ENCODE results near the gene PARS2.

PARS2 gene

DNA sequence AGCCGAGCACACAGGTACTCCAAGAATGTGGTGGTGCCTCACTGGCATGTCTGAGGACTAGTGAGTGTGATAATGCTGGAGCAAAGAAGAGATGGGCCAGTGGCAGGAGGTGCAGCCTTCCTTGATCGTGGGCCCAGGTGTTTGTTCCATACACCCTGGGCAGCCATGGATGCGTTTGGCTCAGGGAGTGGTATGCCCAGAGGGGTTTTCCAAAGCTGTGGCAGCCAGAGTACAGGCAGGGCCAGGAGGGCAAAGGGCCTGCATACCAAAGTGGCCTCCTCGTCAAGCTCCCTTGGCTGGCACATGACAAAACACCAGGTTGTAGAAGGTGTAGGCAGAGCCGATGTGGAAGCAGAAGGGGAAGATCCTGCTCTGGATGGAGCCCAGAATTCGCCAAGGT lies 19.0 kb downstream of the PARS2 start:
- no peak overlapping the region for H3K4me3 ChIP-seq (ENCODE audit: low read depth, low read length)
- DNase-seq (ENCODE audit: low read depth) = no peak
- TF ChIP-seq, protein P1, sequence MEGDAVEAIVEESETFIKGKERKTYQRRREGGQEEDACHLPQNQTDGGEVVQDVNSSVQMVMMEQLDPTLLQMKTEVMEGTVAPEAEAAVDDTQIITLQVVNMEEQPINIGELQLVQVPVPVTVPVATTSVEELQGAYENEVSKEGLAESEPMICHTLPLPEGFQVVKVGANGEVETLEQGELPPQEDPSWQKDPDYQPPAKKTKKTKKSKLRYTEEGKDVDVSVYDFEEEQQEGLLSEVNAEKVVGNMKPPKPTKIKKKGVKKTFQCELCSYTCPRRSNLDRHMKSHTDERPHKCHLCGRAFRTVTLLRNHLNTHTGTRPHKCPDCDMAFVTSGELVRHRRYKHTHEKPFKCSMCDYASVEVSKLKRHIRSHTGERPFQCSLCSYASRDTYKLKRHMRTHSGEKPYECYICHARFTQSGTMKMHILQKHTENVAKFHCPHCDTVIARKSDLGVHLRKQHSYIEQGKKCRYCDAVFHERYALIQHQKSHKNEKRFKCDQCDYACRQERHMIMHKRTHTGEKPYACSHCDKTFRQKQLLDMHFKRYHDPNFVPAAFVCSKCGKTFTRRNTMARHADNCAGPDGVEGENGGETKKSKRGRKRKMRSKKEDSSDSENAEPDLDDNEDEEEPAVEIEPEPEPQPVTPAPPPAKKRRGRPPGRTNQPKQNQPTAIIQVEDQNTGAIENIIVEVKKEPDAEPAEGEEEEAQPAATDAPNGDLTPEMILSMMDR (conservative IDR thresholded peaks at IDR 0.05; ENCODE audit: low read depth, low read length) = no peak

GRCh38 chr1:54744696-54745095 lies 19.6 kb downstream of the PARS2 start:
- DNase-seq (ENCODE audit: low read depth) = no peak
- TF ChIP-seq, protein P1 (conservative IDR thresholded peaks at IDR 0.05; ENCODE audit: low read depth, low read length) = no peak
- H3K4me3 ChIP-seq (ENCODE audit: low read depth, low read length) = no peak overlapping the region

DNA sequence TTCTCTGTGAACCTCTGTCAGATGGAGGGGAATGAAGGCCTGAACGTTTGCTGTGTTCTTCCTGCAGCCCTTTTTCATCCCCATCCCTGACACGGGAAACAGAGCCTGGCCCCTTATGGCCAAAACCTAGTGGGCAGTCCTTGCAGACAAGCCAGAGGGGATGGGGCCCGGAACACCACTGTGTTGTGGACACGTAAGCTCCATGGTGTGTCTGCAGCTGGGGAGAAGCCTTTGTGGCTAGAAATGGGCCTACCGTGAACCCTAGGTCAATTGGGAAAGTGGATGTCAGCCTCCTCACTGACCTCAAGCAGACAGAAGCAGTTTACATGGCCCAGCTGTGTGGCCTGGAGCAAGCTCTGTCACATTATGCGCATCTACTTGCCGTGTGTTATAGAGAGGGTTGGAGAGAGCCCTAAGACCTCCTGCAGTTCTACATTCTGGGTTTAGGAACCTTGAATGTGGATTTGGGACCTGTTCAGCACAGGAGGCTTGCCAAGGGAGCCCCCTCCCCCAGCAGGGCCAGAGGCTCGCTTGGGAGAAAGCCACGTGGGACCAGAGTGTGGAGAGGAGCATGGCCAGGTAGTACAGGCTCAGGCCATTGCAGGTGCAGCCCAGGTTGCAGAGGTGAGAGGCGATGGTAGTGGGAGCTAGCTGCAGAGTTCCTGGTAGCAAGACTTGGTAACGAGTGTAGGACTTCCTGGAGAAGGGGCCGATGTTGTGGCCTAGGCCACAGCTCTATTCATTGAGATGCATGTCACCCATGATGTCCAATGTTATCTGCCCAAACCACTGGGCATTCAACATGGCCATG lies 20.7 kb downstream of the PARS2 start:
- TF ChIP-seq, protein P1 (conservative IDR thresholded peaks at IDR 0.05; ENCODE audit: low read depth, low read length) = no peak
- no peak for DNase-seq (ENCODE audit: low read depth)
- no peak overlapping the region for H3K4me3 ChIP-seq (ENCODE audit: low read depth, low read length)

- H3K4me3 ChIP-seq (ENCODE audit: low read depth, low read length) = no peak overlapping the region
- TF ChIP-seq, protein P1 (conservative IDR thresholded peaks at IDR 0.05; ENCODE audit: low read depth, low read length) = no peak
- peak; percentile 50 for DNase-seq (ENCODE audit: low read depth)
These were observed 22.0 kb downstream of the PARS2 start for GRCh38 chr1:54742282-54742681.

- DNase-seq (ENCODE audit: low read depth) = no peak
- no peak overlapping the region for H3K4me3 ChIP-seq (ENCODE audit: low read depth, low read length)
- TF ChIP-seq, protein P1 (conservative IDR thresholded peaks at IDR 0.05; ENCODE audit: low read depth, low read length) = no peak
These were observed 22.8 kb downstream of the PARS2 start for GRCh38 chr1:54741531-54741930.

- no peak overlapping the region for H3K4me3 ChIP-seq (ENCODE audit: low read depth, low read length)
- TF ChIP-seq, protein P1 (conservative IDR thresholded peaks at IDR 0.05; ENCODE audit: low read depth, low read length) = no peak
- no peak for DNase-seq (ENCODE audit: low read depth)
These were observed 26.1 kb downstream of the PARS2 start for GRCh38 chr1:54738244-54738643.

DNA sequence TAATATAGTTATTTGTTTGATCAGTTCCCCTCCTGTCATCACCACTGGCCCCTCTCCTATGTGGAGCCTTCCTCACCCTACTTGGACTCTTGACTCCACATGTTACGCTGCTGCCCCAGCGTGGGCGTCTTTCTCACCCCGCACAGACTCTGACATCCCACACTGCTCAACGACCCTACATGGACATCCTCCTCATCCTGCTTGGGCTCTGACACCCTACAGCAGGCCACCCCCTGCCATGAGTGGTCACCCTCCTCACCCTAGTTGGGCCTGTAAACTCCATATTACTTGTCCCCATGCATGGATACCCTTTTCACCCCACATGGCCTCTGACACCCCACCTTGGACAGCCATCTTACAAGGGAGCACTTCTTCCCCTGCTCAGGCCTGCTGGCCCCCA lies 27.6 kb downstream of the PARS2 start:
- TF ChIP-seq, protein P1 (conservative IDR thresholded peaks at IDR 0.05; ENCODE audit: low read depth, low read length) = no peak
- no peak for DNase-seq (ENCODE audit: low read depth)
- H3K4me3 ChIP-seq (ENCODE audit: low read depth, low read length) = no peak overlapping the region

Measured in choroid plexus epithelial cell (primary cell).